ENCODE measurements around the gene KCTD11.

Gene KCTD11

GRCh38 chr17:7351665-7352502 lies at the start of gene KCTD11:
Gene KCTD11, plus strand, starts transcription at chr17:7352162.
- in situ Hi-C loops (cut with MboI; ENCODE audit: low sequenced_read_pairs) = no loop called here

- in situ Hi-C loops (cut with MboI; ENCODE audit: low sequenced_read_pairs) = no loop called here
Measured at GRCh38 chr17:7304179-7304578, 47.8 kb upstream of the KCTD11 start.

- in situ Hi-C loops (cut with MboI; ENCODE audit: low sequenced_read_pairs) = no loop called here
Measured at GRCh38 chr17:7306911-7307685, 44.9 kb upstream of the KCTD11 start, which contains the start of gene EIF5A. Gene EIF5A, plus strand, starts transcription at chr17:7307628. Its CDS starts 2,008 bp downstream, at chr17:7309636.

GRCh38 chr17:7307686-7308624 lies 44.0 kb upstream of the KCTD11 start:
- in situ Hi-C loops (cut with MboI; ENCODE audit: low sequenced_read_pairs) = no loop called here

- in situ Hi-C loops (cut with MboI; ENCODE audit: low sequenced_read_pairs) = no loop called here
Measured at GRCh38 chr17:7308625-7309433, 43.1 kb upstream of the KCTD11 start.

GRCh38 chr17:7309628-7310027 lies 42.3 kb upstream of the KCTD11 start:
- in situ Hi-C loops (cut with MboI; ENCODE audit: low sequenced_read_pairs) = no loop called here

- in situ Hi-C loops (cut with MboI; ENCODE audit: low sequenced_read_pairs) = no loop called here
Measured at GRCh38 chr17:7311110-7311705, 40.8 kb upstream of the KCTD11 start.

- in situ Hi-C loops (cut with MboI; ENCODE audit: low sequenced_read_pairs) = no loop called here
Measured at GRCh38 chr17:7312432-7313087, 39.4 kb upstream of the KCTD11 start.

- in situ Hi-C loops (cut with MboI; ENCODE audit: low sequenced_read_pairs) = no loop called here
Measured at GRCh38 chr17:7313088-7313889, 38.7 kb upstream of the KCTD11 start.

GRCh38 chr17:7313890-7314718 lies 37.9 kb upstream of the KCTD11 start:
- in situ Hi-C loops (cut with MboI; ENCODE audit: low sequenced_read_pairs) = no loop called here

- in situ Hi-C loops (cut with MboI; ENCODE audit: low sequenced_read_pairs) = no loop called here
Measured at GRCh38 chr17:7314719-7315569, 37.0 kb upstream of the KCTD11 start, which contains the start of gene GPS2. Gene GPS2, minus strand, starts transcription at chr17:7315360. Its CDS starts 308 bp downstream, at chr17:7315052.

GRCh38 chr17:7315570-7316235 lies 36.3 kb upstream of the KCTD11 start:
- in situ Hi-C loops (cut with MboI; ENCODE audit: low sequenced_read_pairs) = no loop called here

GRCh38 chr17:7317161-7317803 lies 34.7 kb upstream of the KCTD11 start:
- in situ Hi-C loops (cut with MboI; ENCODE audit: low sequenced_read_pairs) = no loop called here

- in situ Hi-C loops (cut with MboI; ENCODE audit: low sequenced_read_pairs) = no loop called here
Measured at GRCh38 chr17:7318121-7318860, 33.7 kb upstream of the KCTD11 start.

- in situ Hi-C loops (cut with MboI; ENCODE audit: low sequenced_read_pairs) = no loop called here
Measured at GRCh38 chr17:7321466-7321865, 30.5 kb upstream of the KCTD11 start.

All from hTERT RPE-1 (cell line).